DMS 273 (cell line): Measurements from ENCODE around the gene MSH2.

ENCODE experiments used
- DNase-seq: peaks from one replicate; lab custom pipeline; 2025; ENCODE audit not compliant: unreplicated experiment; lab: John Stamatoyannopoulos, UW

Gene MSH2

DNA sequence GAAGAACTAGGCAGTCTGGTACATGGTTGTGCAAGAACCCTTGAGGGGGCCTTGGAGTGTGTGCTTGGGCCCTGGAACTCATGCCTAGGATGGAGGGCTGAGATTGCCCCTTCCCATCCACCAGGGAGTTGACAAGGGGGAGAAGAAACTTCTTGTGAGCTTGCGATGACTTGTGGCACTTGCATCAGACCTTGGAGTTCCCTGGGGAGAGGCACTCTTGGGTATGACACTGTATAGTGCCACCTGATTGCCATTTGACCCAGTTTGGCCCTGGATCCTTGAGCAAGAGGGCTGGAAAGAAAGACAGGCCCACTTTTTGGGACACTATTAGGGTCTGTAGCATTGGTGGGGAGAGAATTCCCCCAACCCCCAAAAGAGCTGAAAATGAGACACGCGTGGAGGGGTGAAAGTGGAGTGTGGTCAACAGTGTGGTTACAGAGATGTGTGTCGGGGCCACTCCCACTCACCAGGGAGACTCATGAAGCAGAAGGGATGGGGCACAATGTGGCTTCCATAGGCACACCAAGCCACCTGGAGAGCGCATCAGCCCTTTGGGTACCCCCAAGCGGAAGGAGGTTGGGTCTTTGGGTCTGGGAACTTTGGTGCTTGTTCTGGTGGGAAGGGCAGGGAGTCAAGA is 101.3 kb downstream of the MSH2 start:
- DNase-seq, result no peak

DNA sequence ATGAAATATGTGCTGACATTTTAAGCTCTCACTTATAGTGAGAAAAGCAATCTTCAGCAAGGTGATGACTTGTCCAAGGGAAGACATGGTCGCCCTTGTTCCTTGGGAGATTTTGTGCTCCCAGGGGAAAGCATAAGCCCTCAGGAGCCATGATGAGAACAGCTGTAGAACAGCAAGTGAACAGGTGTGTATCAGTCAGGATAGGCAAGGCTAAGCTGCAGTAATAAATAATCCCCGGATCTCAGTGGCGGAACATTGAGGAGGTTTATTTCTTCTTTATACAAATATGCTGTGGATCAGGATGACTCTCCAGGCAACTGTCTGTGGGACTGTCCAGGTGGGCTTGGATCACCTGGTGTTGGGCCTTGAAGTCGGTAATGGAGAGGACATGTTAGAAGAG is 103.1 kb downstream of the MSH2 start:
- DNase-seq, result no peak

DNA sequence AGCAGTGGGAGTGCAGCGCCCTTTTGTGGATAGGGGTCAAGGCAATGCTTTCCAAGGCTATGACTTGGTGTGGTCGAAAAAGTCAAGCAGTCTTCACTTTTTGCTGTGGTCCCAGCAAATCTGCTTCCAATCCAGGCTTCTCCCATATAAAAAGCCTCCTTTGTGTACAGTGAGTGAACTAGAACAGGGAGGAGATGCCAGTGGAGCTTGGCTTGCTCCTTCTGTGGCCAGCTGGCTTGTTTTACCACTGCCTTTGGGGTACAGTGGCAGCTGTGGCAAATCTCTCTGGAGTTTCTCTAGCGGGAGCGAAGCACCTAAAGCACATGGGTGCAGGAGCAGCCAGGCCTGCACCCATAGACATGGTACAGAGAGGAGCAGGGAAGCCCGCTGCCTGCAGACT is 103.5 kb downstream of the MSH2 start:
- DNase-seq, result no peak

DNA sequence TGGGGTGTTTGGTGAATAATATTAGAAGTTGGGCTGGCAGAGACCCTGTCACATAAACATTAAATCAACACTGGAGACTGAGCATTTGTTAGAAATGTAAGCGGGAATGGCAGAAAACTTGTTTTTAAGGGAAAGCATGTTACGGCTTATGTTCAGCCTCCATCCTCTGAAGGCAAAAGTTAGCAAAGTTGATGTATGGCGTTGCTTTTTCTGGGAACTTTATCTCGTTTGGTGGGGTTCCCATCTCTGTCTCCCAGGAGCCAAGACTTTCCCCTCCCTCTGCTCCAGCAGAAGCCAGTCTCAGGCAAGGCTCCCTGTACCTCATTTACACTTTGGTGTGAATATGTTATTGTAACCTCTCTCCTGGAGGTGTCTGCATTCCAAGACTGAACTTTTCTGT is 105.1 kb downstream of the MSH2 start:
- no peak for DNase-seq

DNA sequence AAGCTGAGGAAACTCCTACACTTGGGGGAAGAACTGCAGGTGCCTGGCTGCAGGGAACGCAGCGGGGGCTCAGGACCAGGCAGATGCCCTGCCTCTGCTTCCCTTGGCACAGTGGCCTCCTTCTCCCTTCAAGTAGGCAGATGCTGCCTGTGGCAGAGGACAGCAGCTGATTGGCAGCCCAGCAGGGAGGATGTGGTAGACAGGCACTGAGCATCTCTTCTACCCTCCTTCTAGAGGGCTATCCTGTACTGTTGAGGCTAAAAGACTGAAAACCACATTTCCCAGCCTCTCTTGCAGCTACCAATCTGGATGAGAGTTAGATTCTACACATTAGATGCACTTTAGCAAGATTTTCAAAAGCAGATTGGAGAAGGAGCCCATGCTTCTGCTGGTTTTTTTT is 105.7 kb downstream of the MSH2 start:
- no peak for DNase-seq

DNA sequence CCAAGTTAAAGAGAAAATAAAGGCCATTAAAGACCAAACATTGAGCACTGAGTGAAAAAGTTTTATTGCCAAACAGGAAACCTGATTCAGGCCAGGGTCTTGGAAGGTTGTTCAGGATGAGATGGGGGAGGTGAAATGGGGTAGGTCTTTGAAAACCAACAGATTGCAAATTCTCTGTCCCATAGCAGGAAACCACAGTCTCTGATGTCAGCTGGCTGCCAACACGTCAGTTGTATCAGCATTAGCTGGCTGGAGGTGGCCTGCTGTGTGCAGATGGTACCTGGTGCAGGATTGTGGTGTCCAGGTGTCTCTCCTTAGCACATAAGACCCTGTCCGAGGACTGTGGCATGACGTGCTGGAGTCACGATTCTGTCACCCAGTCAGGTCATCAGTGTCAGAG is 106.3 kb downstream of the MSH2 start:
- no peak for DNase-seq

DNA sequence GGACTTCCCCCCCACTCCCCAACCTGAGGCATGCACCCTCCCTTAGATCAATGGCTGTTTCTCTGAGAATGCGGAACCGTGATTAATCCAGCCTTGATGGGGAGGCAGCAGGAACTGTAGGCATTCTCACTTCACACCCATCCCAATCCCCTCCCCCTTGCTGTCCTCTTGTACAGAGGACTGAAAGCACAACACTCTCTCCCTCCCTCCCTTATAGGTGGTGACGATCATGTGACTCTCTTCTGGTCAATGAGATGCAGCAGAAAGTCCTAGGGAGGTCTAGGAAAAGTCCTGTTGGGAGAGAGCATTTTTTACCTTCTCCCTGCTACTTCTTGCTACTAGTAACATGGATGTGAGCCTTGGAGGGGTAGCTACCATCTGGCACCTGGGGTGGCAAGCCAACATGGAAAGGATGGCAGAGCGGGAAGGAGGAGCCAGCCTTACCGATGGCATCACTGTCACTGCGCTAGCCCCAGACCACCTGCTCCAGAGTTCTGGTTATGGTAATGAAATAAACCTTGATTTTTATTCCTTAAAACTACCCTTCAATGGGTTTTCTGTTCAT is 106.9 kb downstream of the MSH2 start:
- DNase-seq, result no peak

DNA sequence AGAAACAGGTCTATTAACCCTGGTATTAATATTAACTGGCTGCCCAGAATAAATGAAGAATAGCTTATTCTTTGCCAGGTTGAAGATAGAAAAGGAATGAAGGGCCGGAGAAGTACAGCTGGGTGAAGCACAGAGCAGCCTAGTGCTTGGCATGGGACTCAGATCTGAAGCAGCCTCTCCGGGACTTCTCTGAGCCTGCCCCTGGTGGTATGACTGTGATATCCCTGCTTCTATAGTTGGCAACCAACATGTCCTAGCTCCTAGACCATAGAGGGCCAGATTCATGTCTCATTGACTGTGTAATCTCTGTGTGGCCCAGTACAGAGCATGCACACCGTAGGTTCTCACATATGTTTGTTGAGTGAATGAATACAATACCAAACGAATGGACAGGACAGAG is 107.8 kb downstream of the MSH2 start:
- peak; percentile 25 for DNase-seq

DNA sequence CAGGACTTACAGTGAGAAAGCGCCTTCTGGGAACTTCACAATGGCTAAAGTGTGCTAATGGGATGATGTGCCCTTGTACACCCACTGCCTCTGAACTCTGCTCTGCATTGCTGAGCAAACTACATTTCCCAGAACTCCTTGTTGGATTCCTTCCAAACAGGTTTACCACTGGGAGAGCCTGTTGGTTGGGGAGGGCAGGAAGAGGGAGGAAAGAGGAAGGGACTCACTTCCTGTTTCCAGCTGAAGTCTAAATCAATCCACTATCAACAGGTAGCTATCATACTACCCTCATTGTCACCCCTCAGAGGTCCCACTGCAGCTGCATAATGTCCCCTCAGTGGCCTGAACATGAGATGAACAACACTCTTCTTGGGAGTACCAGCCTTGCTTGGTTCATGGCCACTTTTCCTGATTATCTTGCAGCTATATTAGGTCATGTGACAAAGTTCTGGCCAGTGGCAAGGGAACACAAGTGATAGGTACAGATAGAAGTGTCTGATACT is 109.7 kb downstream of the MSH2 start:
- DNase-seq, result peak; percentile 67

DNA sequence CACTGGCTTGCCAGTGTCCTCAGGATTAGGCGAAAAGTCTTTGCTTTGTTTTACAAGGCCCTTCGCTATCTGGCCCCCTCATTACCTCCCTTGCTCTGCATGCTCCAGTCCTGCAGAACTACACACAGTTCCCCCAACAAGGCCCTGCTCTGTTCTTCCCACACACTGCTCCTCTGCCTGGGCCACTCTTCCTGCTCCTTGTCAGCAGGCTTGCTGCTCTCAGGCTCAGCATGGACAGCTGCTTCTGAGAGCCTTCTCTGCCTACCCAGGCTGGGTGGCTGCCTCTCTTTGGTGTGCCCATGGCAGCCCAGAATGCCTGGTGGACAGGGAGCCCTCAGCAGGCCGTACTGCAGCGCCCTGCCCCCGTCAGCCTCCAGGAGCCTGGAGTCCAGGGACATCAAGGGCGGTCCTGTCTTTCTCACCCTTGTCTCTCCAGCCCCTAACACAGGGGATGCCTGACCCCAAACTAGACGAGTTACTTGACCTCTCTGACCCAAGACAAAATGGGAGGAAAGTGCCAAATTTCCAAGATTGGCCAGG is 111.1 kb downstream of the MSH2 start:
- DNase-seq, result no peak

DNA sequence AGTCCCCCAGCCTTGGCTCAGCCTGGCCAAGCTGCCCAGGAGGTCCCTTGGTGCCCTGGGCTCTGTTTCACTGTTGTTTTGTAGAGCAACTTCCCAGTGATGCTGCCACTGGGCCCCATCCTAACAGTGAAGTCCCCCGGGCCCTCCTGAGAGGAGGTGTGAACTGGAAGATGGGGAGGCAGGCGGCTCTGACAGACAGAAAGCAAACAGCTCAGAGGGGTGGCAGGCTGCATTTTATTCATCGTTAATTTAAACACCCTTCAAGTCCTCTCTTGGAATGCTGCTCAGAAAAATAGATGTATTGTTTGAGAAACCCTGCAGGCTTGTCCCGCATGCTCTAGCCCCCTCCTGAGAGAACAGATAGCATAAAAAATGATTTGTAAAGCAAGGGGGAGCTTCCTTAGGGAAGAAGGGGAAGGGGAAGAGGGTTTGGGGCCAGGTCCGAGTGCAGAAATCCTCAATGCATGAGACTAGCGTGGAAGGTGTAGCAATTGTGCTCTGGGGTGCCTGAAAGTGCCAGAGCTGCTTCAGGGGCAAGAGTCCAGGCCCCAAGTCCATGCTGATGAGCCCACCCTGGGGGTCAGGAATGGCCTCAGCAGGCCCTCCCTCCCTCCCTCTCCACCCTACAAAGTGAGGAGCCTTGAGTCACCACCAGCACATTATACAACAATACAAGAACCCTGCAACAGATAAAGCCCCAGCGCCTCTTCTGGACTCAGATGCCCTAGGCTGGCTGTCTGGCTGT is 113.6 kb downstream of the MSH2 start:
- no peak for DNase-seq

DNA sequence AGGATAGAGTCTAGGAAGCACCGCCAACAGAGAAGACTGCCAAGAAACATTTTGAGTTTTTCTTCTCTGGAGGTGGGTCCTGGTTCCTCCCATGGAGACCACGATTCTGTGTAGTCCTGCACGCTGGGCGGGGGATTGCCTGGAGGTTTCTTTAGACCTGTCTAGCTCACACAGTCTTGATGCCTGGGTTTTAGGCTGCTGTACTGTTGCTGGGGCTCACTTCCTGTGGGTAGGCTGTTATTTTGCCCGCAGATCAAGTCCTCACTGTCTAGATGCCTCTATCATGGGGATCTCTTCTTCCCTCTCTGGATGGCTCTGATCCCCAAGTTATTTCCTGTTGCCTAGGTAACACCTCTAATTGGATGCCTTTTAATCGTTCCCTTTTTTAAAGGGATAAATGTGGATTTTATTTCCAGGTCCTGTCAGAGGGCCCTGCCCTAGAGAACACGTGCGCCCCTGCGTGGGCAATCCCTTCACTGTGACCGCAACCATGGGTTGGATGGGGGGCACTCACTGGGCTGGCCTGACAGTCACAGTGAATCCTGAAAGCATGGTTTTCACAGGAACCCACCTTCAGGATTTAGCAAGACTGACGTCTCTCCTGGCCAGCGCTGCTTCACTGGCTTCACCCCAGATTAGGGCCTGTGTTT is 115.7 kb downstream of the MSH2 start:
- DNase-seq, result no peak

DNA sequence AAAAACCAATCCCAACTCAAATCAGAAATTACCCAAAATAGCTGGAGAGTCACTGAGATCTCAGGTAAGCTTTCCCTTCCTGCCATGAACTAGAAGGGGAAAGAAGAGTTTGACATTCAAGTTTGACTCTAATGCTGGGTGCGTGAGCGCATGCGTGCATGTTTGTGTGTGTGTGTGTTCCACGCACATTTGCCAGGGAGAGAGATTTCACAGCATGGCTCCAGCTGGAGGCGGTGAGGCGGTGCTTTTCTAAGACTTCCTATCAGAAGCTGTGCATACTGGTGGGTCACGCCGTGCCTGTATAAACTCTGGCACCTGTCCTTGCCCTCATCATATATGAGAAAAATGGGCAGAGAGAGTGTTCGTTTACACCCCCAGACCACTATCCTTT is 116.2 kb downstream of the MSH2 start:
- peak; percentile 19 for DNase-seq

DNA sequence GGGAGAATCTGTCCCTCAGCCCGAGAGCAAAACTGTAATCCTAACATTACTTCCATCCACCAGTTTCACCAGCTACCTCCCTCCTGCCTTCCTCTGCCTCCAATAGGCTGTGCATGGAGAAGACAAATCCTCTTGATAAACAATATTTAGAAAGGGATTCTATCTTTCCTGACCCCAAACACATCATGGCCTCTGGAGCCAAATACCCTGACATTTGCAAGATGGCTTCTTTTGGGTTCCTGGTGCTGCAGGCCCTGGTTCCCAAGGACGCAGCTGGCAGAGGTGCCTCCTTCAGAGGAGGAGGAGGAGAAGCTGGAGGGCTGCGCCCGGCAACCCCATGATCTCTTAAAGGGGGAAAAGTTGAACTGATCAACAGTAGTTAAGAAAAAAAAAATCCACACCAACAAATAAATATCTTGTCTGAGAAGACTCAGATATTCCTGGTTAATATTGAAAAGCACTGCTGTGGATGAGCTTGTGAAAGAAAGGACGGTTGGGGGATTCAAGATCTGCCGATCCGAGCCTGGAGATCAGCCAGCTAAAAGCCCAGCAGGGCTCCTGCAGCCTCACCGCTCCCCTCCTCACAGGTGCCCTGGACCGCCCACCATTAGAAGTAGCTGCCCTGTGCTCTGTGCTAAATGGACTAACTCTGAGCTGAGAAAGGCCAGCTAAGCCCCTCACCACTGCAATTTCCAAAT is 116.8 kb downstream of the MSH2 start:
- DNase-seq, result peak; percentile 86

DNA sequence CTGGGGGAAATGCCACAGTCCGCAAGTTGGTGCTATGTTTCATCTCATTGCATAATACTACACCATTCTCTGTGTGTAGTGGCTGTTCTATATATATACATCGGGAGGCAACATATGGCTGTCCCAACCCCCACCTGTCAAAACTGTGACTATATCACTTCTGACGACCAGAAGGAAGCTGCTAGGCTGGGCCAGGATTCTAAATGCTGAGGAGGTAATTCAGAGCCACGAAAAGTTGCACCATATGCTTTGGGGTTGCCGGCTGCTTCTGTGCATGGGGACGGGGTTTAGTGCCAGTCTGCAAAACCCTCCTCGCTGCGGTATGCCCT is 117.3 kb downstream of the MSH2 start:
- DNase-seq, result peak; percentile 94

DNA sequence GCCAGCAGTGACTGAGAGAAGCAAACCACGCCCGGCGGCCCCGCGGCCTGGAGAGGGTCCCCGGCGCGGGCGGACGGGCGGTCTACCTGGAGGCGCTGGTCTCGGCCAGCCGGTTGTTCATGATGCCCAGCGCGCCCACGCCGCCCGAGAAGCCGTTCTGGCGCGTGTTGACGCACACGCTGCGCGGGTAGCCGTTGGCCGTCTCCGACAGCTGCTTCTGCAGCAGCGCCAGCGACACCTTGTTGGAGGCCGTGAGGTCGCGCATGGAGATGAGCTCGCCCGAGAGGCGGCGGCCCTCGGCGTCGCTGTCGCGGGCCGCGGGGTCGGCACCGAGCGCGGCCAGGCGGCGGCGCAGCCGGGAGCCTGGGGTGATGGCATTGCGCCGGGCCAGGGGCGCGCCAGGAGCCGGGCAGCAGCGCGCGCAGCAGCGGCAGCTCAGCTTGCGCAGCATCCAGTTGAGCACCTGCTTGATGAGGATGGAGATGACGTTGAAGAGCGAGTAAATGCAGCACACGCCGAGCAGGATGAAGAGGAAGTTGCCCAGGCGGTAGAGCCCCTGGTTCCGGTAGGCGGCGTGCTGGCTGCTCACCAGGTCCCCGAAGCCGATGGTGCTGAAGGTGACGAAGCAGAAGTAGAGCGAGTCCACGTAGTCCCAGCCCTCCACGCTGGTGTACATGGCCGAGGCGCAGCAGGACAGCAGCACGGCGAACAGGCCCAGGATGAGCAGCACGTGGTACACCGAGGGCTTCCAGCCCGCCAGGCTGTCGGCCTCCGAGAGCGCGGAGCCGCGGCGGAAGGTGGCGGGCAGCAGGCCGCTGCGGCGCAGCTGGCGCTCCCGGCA is 118.1 kb downstream of the MSH2 start:
- peak; percentile 91 for DNase-seq

DNA sequence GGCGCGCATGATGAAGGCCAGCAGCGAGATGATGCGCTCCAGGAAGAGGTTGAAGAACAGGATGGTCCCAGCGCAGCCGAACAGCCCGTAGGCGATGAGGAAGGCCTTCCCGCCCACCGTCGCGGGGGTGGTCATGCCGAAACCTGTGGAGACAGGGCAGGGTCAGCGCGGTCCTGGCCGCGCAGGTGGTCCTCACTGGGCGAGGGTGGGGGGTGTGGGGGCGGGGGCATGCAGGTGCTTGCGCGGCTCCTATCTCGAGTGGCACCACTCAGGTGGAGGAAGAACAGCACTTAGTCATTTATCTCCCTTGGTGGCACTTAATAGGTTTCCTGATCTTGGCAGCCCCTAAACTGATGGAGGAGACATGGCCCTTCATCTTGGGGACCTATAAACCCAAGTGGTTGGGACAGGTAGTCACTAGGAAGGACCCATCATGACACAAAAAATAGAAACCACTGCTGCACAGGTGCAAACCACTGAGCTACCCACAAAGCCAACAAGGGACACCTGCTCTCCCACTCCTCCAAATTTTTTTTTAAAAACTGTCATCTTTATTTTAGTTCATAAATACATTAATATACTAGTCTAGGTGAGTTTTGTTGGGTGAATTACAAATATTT is 118.8 kb downstream of the MSH2 start:
- DNase-seq, result no peak

DNA sequence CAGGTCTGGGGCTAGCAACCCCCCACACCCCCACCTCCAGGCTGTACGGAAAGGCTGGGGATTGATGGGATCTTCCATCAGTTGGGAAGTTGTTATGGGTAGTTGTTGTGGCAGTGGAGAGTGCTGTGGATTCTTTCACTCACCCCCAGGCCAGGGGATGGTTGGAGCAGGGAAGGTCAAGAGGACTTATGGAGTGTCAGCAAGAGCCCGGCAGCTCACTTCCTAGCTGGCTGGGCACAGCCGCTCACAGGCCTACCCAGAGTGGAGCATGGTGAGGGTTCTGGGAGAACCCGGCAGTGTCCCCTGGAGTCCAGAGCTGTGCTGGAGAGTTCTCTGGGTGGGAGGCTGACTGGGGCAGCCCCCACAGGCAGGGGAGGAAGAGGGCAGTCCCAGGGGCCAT is 122.2 kb downstream of the MSH2 start:
- DNase-seq, result no peak

DNA sequence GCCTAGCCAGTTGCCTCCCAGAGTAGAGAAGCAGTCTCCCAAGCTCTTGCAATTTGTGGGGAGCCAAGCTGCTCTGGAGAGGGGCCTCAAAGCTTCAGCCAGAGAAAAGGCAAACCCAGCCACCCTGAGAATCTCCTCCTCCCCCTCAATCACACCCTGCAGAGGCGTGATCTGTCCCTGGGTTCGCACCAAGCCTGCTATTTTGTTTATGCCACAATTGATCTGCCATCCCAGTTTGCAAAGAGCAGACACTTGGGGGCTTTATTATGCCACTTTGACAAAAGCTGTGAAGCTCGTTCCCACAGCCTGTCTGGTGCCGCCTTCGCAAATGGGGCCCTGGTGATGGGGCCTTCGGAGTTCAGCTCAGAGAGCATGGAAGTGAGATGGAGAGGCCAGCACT is 125.5 kb downstream of the MSH2 start:
- no peak for DNase-seq

DNA sequence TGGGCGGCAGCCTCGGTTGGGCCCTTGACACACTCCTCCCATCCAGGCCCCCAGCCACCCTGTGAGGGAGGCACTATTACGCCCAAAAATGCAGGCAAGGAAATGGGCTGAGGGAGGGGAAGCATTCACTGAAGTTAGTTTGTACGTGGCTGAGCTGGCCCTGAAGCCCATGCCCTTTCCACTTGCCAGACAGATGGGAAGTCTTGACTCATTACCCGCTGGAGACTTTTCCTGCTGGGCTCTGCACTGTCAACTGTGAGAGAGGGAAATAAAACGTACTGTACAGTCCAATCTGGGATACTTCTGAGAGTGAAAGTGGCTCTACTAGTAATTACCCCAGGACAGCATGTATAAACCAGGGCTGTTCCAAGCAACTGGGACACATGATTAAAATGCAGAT is 125.9 kb downstream of the MSH2 start:
- DNase-seq, result peak; percentile 70
